Non-pigmented ciliary epithelial cell (primary cell): ENCODE data around the gene EDNRA.
A peak's percentile ranks its signal among the peaks of the same experiment; 100 is the strongest.
"Not testable (repeated sequence)": the region's sequence is repeated elsewhere in the genome, so short reads cannot be mapped to it uniquely, and the experiment has no call there.

Experiments
- DNase-seq: peaks from one replicate; pipeline ENCODE4 v3.0.0-alpha.2; 2010; ENCODE audit warnings: low read depth

EDNRA gene

GRCh38 chr4:147480891-147481576, at the start of gene EDNRA:
Gene EDNRA, plus strand, starts transcription at chr4:147481097. Its CDS starts 4,585 bp downstream, at chr4:147485682.
- DNase-seq: no peak

- not testable (repeated sequence) for DNase-seq
Measured at GRCh38 chr4:147434370-147434769, 46.5 kb upstream of the EDNRA start.

- DNase-seq: no peak
Measured at GRCh38 chr4:147440442-147440841, 40.5 kb upstream of the EDNRA start.

- DNase-seq: no peak
Measured at GRCh38 chr4:147447786-147448185, 33.1 kb upstream of the EDNRA start.

GRCh38 chr4:147453561-147454141, 27.2 kb upstream of the EDNRA start:
- DNase-seq: no peak

- DNase-seq: no peak
Measured at GRCh38 chr4:147456706-147457105, 24.2 kb upstream of the EDNRA start.

- DNase-seq: no peak
Measured at GRCh38 chr4:147461161-147461560, 19.7 kb upstream of the EDNRA start.

- DNase-seq: no peak
Measured at GRCh38 chr4:147463065-147463464, 17.8 kb upstream of the EDNRA start.

GRCh38 chr4:147465461-147465860, 15.4 kb upstream of the EDNRA start:
- DNase-seq: no peak

GRCh38 chr4:147477439-147477838, 3.5 kb upstream of the EDNRA start:
- DNase-seq: no peak

GRCh38 chr4:147479376-147479775, 1.5 kb upstream of the EDNRA start:
- no peak for DNase-seq

GRCh38 chr4:147479786-147480185, 1.1 kb upstream of the EDNRA start:
- DNase-seq: no peak

GRCh38 chr4:147480502-147480890, 401 bp upstream of the EDNRA start:
- DNase-seq: no peak

- no peak for DNase-seq
Measured at GRCh38 chr4:147481577-147482109, 746 bp downstream of the EDNRA start.

GRCh38 chr4:147482281-147482680, 1.4 kb downstream of the EDNRA start:
- DNase-seq: no peak

- no peak for DNase-seq
Measured at GRCh38 chr4:147485167-147485566, 4.3 kb downstream of the EDNRA start.

GRCh38 chr4:147487616-147488015, 6.7 kb downstream of the EDNRA start:
- DNase-seq: no peak

GRCh38 chr4:147488556-147488955, 7.7 kb downstream of the EDNRA start:
- DNase-seq: no peak

GRCh38 chr4:147491086-147491485, 10.2 kb downstream of the EDNRA start:
- DNase-seq: no peak

- no peak for DNase-seq
Measured at GRCh38 chr4:147492306-147492705, 11.4 kb downstream of the EDNRA start.

GRCh38 chr4:147492761-147493160, 11.9 kb downstream of the EDNRA start:
- peak; percentile 36 for DNase-seq

GRCh38 chr4:147493307-147493706, 12.4 kb downstream of the EDNRA start:
- DNase-seq: no peak

GRCh38 chr4:147494301-147494700, 13.4 kb downstream of the EDNRA start:
- no peak for DNase-seq

- DNase-seq: no peak
Measured at GRCh38 chr4:147496500-147496899, 15.6 kb downstream of the EDNRA start.
